Esophagus squamous epithelium (tissue), 4 donors: ENCODE data around the gene ATP11B.

Experiments used
- CTCF ChIP-seq, 6 experiments: fragments of 450-650 bp in 4 of 6; fragments of 200-600 bp in 2 of 6; sonication (generic) in 2 of 6; IDR thresholded peaks; one replicate each; pipeline ENCODE4 v1.5.1; 2016 to 2019; ENCODE audit warnings: antibody characterized with exemption in 6 of 6, mild to moderate bottlenecking in 4 of 6, moderate library complexity in 4 of 6
- POLR2A ChIP-seq, 4 donors: fragments of 450-650 bp; IDR thresholded peaks; one replicate each; pipeline ENCODE4 v1.6.1; 2017; ENCODE audit warnings: antibody characterized with exemption in 4 of 4, mild to moderate bottlenecking in 4 of 4, moderate library complexity in 3 of 4

GRCh38 chr3:182957676-182958266, 164.5 kb downstream of the ATP11B start:
- TF ChIP-seq CTCF (IDR thresholded peaks at IDR 0.05) (no peak), POLR2A (IDR thresholded peaks at IDR 0.05) (no peak)
